GM18526 (cell line): ENCODE data around the gene GATAD2A.

Experiments
- POLR2A ChIP-seq: IDR thresholded peaks from 3 replicates; pipeline ENCODE4 v1.6.1; 2011; ENCODE audit not compliant: insufficient read length; ENCODE audit errors: extremely low read depth

Gene GATAD2A

DNA sequence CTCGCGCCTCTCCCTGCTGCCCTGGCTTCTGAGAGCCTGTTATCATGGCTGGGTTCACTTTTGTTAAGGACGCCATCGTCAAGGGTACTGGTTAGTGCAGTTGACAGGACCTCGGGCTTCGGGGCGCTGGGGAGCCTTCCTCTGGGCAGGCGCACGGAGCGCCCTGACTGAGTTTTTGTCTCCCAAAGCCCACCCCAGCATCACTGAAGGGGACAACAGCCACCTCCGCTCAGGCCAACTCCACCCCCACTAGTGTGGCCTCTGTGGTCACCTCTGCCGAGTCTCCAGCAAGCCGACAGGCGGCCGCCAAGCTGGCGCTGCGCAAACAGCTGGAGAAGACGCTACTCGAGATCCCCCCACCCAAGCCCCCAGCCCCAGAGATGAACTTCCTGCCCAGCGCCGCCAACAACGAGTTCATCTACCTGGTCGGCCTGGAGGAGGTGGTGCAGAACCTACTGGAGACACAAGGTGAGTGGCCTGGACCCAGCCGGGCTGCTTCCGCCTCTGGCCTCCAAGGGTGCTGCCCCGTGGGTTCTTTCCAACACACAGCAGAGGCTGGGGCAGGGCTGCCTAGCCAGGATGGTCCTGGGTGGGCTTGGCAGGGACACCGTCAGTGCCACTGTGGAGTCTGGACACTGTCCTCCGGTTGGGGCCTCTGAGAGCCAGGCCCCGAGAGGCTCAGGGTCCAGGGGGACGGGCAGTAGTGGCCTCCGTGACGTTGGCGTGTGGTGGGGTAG is 92.9 kb downstream of the GATAD2A start:
- no peak for TF ChIP-seq POLR2A

DNA sequence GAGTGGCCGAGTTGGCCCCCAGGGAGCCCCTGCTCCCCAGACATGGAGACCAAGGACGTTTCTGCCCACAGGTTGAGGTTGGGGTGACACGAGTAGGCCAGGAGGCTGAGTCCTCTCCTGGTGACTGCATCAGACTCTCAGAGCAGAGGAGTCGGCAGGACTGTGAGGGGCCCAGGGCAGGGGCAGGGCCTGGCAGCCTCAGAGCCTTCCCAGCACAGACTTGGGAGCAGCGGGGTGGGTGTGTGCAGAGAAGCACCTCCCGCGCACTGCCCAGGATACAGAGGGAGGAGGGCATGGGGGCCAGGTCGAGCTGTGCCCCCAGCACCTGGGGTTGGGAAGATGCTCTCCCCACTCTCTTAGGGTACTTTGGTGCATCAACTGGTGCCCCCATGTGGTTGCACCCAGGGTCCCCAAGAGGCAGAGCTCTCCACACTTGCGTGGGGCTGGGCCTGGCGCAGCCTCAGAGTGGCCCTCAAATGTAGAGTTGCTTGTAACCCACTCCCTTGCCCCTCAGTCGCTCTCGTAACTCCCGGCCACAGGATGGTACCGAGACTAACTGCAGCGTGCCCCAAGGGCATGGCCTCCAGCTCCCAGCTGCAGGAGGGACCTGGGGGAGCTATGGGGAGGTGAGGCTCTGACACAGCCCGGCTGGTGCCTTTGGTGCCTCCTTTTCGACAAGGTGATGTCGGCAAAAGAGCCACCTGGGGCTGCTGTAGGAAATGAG is 94.0 kb downstream of the GATAD2A start:
- TF ChIP-seq POLR2A: no peak

DNA sequence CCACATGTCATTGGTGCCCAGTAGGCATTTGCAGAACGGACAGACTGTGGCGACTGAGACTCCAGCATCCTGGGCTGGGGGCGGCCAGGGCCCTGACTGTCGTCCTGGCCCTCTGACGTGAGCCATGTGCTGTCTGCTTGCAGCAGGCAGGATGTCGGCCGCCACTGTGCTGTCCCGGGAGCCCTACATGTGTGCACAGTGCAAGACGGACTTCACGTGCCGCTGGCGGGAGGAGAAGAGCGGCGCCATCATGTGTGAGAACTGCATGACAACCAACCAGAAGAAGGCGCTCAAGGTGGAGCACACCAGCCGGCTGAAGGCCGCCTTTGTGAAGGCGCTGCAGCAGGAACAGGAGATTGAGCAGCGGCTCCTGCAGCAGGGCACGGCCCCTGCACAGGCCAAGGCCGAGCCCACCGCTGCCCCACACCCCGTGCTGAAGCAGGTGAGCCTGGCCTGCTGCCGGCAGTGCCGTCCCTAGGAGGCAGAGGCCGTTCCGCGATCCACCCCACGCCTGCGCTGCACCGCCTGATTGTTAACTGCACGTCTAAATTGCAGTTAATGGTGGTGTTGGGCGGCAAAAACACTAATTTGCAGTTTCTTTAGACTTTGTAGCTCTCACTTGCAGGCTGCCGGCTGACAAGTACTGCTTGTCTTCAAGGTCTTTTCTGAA is 95.6 kb downstream of the GATAD2A start:
- no peak for TF ChIP-seq POLR2A

DNA sequence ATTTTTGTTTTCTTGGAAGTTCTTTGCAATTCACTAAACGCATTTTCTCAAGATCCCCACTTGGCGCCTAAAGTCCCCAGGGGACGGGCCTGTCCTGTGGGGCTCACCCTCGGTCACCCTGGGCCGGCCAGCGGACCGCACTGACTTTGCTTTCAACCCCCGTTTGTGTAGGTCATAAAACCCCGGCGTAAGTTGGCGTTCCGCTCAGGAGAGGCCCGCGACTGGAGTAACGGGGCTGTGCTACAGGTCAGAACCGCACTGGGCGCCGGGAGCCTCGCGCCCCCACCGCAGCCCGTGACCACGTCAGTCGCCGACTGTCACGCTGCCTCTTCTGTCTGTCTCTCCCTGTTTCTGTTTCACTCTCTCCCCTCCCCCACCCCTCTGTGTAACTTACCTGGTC is 96.3 kb downstream of the GATAD2A start:
- no peak for TF ChIP-seq POLR2A

DNA sequence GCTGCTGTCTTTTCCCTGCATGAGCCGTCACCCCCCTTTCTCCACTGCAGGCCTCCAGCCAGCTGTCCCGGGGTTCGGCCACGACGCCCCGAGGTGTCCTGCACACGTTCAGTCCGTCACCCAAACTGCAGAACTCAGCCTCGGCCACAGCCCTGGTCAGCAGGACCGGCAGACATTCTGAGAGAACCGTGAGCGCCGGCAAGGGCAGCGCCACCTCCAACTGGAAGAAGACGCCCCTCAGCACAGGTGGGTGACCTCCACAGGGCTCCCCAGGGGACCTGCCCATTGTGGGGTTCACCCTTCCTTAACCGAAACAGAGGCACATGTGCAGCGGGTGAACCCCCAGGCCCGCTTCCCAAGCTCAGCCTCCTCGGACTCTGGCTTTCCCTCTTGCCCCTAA is 96.8 kb downstream of the GATAD2A start:
- TF ChIP-seq POLR2A: no peak

DNA sequence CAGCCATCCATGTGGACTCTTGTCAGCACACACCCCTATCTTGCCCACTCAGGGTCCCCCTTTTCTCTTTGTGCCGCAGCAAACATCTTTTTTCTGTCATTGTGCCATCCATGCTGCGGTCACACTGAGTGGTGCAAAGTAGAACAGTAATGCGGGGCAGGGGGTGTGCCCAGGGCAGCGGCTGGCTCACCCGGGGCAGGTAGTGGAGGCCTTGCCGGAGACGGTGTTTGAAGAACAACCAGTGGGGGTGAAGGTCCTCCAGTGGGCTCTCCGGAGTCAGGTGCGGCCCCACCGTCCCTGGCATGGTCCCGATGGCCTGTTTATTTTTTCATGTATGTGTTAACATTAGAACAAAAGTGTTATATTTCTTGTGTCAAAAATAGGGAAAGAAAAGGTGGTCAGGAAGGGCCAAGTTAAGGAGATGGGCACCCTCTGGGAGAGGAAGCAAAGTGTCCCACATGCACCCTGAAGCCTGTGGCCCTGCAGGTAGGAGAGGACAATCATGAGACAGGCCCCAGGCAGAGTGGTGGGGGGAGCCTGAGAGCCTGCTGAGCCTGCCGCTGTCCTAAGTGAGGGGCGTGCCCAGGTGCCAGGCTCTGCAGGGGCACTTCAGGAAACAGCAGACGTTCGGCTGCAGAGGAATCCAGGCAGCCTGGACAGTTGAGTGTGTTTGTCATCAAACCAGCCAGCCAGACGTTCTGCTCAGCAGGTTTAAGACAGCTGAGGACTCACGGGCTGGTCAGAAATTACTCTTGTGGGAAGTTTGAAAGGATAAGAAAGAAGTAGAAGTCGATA is 97.5 kb downstream of the GATAD2A start:
- TF ChIP-seq POLR2A: no peak

DNA sequence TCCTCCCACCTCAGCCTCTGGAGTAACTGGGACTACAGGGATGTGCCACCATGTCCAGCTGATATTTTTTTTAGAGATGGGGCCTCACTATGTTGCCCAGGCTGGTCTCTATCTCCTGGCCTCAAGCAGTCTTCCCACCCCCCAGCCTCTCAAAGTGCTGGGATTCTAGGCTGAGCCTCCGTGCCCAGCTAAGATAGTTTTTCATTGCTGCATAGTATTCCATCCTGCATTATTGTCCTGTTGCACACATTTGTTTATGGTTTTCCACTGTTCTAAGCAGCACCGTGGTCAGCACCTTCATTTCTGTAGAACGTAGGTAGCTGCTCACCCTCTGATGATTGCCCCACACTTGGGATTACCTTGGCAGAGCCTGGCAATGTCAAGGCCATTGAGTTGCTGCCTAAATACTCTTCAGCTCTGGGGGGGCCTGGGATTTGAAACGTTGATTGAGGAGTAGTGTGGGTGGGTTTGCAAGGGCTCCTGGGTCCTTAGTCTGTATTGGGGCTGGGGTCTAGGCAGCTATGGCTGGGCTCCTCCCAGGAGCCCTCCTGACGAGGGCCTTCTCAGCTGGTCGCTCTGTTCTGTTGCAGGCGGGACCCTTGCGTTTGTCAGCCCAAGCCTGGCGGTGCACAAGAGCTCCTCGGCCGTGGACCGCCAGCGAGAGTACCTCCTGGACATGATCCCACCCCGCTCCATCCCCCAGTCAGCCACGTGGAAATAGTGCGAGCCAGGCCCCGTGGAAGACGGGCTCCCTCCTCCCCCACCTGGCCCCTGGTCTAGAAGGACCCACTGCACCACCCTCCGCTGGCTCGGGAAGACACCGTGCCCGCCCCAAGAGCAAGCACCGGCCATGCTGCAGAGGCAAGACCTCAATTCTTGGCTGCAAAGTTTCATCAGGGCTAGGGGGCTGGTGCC is 99.5 kb downstream of the GATAD2A start:
- TF ChIP-seq POLR2A: no peak

DNA sequence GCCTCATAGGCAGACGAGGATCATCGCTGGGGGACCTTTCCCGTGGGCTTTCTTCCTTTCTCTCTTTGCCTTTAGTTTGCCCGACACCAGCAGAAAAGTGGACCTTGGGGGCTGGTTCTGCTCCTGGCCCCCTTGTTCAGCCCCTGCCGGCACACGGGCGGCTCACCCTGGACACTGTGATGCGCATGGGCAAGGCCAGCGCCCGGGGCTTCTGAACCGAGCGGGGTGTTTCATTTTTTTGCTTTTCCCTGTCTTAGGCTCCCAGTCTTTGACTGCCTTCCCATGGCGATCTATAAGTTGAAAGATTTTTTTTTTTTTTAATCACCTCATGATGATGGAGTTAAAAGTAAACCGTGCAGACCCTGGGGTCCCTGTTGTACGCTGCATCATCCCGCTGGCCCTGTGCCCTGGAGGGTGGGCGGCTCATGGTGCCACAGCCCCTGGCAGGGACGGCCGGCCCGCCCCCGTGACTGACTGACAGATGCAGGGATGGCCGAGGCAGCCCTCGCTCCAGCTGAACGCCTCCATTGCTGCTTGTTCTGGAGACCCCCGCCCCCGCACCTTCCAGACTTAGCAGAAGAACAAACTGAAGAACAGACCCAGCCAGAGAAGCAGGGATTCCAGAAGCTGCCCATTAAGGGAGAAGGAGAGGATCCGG is 100.3 kb downstream of the GATAD2A start:
- no peak for TF ChIP-seq POLR2A

DNA sequence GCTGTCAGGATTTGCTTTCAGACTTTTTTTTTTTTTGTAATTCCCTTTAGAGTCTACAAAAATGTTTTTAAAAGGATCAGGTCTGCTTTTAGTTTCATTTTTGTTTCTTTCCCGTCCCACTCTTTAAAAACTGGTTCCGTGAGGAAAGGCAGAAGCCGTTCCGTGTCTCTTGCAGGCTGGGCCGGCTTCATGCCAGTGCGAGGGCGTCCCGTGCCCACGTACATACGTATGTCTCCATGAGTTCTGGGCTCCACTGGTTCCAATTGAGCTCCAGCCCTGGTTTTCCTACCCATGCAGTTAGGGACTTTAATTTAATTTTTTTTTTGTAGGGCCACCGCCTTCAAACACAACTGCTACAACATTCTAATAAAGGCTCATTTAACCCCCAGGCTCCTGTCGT is 101.1 kb downstream of the GATAD2A start:
- TF ChIP-seq POLR2A: no peak

DNA sequence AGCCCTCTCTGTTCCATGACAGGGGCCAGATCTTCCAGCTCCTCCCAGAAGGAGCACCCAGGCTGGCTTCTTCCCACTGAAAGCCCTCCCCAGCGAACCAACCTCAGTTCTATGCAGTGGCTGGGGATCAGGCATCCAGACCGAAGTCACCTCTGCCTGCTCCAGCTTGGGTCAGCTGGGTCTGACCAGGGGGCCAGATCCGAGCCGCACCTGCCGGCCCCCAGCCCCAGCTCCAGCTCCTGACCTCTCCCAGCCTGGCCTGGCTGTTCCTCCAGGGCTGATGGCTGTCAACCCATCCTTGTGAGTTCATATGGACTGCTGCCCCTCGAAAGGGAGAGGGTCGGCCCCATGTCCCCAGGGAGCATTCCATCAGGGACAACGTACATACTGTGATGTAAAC is 101.9 kb downstream of the GATAD2A start:
- TF ChIP-seq POLR2A: no peak

DNA sequence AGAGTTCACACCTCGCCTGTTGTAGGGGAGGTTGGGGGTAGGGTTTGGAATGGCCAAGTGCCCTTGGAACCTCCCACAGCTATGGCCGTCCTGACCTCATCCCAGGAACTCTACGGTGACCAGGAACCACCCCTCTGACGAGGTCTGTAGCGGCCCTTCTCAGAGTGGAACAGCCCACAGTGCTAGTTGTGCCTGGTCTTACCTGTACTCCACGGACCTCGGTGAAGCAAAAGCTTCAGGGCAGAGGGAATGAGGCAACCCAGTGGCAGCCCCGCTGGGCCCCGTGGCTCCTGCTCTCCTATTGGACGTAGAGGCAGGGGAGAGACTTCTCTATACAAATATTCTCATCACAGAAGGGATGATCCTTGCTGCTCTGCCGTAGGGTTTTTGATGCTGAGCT is 102.7 kb downstream of the GATAD2A start:
- TF ChIP-seq POLR2A: no peak

DNA sequence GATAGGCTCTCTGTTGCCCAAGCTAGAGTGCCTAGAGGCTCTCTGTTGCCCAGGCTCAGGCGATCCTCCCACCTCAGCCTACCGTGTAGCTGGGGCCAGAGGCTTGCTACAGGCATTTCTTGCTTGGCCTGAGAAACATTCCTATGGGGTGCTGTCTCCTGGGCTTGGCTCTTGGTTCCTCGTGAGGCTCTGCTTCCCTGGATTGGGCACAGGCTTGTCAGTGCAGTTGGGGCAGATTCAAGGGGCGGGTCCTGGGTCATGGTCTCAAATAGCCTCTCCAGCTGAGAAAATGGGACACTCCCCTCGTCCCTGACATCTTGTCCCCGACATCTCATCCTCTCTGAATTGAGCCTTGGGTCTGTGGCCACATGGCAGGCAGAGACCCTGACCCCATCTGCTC is 105.0 kb downstream of the GATAD2A start:
- TF ChIP-seq POLR2A: no peak

DNA sequence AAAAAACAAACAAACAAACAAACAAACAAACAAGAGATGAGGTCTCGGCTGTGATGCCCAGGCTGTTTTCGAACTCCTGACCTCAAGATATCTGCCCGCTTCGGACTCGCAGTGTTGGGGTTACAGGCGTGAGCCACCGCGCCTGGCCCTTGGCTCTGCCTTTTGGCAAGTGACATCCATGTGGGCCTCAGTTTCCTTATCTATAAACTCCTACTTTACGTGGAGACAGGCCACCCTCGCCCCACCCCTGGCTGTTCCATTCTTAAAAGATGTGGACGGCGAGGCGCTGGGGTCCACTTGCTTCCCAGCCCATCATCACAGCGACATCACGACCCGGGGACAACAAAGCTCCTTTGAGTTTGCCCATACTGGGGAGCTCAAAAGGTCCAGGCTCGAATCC is 108.2 kb downstream of the GATAD2A start:
- TF ChIP-seq POLR2A: no peak

DNA sequence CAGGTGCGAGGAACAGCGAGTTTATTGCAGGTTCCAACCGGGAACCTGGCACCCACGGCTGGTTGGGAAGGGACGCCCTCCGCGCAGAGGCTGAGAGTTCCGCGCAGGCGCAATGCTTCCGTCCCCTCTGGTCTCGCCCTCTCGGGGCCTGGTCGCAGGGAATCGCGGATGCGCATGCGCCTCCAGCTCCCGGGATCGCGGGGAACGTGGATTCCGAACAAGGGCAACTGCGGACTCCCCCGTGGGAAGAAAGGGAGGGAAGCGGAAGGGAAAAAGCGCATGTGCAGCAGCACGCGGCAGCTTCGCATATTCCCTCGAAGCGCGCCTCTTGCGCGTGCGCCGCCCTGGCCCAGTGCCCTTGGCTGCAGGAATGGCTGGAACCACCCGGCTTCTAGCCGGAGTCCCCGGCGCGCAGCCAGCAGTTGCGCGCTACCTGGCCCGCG is 108.8 kb downstream of the GATAD2A start:
- TF ChIP-seq POLR2A: no peak
